H9 (cell line): ENCODE results near the gene RBM19. TPM values are rescaled to one million over a fixed set of nuclear protein-coding genes. Genes with fewer than 3 reads are reported as not detected.

Source experiments
- DNase-seq: peaks from one replicate; pipeline ENCODE4 v3.0.0-alpha.2; 2017
- H2AFZ ChIP-seq: one replicate; pipeline ENCODE4 v1.6.1; 2013; ENCODE audit warnings: mild to moderate bottlenecking, low read length, control low read depth, moderate library complexity
- H2AK5ac ChIP-seq: 2 replicates; pipeline ENCODE4 v1.6.1; 2013; ENCODE audit warnings: low read length, control low read depth, mixed read lengths; ENCODE audit not compliant: insufficient read length
- H2BK120ac ChIP-seq: one replicate; pipeline ENCODE4 v1.6.1; 2013; ENCODE audit warnings: low read depth, mild to moderate bottlenecking, low read length, control low read depth, inconsistent platforms; ENCODE audit not compliant: poor library complexity, severe bottlenecking
- H2BK12ac ChIP-seq: 2 replicates; pipeline ENCODE4 v1.6.1; 2013; ENCODE audit warnings: low read length, control low read depth, mixed read lengths, low read depth; ENCODE audit not compliant: insufficient read length
- H2BK15ac ChIP-seq: 2 replicates; pipeline ENCODE4 v1.6.1; 2013; ENCODE audit warnings: low read depth, low read length, control low read depth
- H2BK20ac ChIP-seq: one replicate; pipeline ENCODE4 v1.6.1; 2013; ENCODE audit warnings: low read depth, mild to moderate bottlenecking, low read length, control low read depth, inconsistent platforms; ENCODE audit not compliant: poor library complexity, severe bottlenecking
- H2BK5ac ChIP-seq: 2 replicates; pipeline ENCODE4 v1.6.1; 2013; ENCODE audit warnings: low read length, control low read depth, mixed read lengths; ENCODE audit not compliant: insufficient read length
- H3K14ac ChIP-seq: 2 replicates; pipeline ENCODE4 v1.6.1; 2013; ENCODE audit warnings: low read length, control low read depth; ENCODE audit not compliant: insufficient read depth
- H3K18ac ChIP-seq: 2 replicates; pipeline ENCODE4 v1.6.1; 2013; ENCODE audit warnings: low read depth, mild to moderate bottlenecking, mixed read lengths, low read length, control low read depth; ENCODE audit not compliant: insufficient read length
- H3K23ac ChIP-seq: 2 replicates; pipeline ENCODE4 v1.6.1; 2013; ENCODE audit warnings: low read length, control low read depth, mixed read lengths, low read depth; ENCODE audit not compliant: insufficient read length
- H3K23me2 ChIP-seq: 2 replicates; pipeline ENCODE4 v1.6.1; 2013; ENCODE audit warnings: low read depth, mild to moderate bottlenecking, mixed read lengths, low read length, control low read depth; ENCODE audit not compliant: insufficient read length, poor library complexity, severe bottlenecking
- H3K27ac ChIP-seq: 2 replicates; pipeline ENCODE4 v1.5.1; 2013; ENCODE audit warnings: low read length, control low read depth, mixed read lengths, low read depth; ENCODE audit not compliant: insufficient read length
- H3K27me3 ChIP-seq: 2 replicates; pipeline ENCODE4 v1.6.1; 2013; ENCODE audit warnings: low read length, control low read depth, inconsistent platforms; ENCODE audit not compliant: insufficient read depth
- H3K4ac ChIP-seq: 2 replicates; pipeline ENCODE4 v1.6.1; 2013; ENCODE audit warnings: low read depth, mild to moderate bottlenecking, control low read depth, inconsistent platforms, low read length, moderate library complexity
- H3K4me1 ChIP-seq: 2 replicates; pipeline ENCODE4 v1.6.1; 2013; ENCODE audit warnings: low read length, control low read depth, inconsistent platforms; ENCODE audit not compliant: insufficient read depth
- H3K4me2 ChIP-seq: 2 replicates; pipeline ENCODE4 v1.6.1; 2013; ENCODE audit warnings: low read length, control low read depth, mixed read lengths; ENCODE audit not compliant: insufficient read length, insufficient read depth
- H3K56ac ChIP-seq: 2 replicates; pipeline ENCODE4 v1.6.1; 2013; ENCODE audit warnings: low read depth, mild to moderate bottlenecking, mixed read lengths, low read length, control low read depth; ENCODE audit not compliant: insufficient read length
- H3K79me1 ChIP-seq: 2 replicates; pipeline ENCODE4 v1.6.1; 2013; ENCODE audit warnings: low read depth, mild to moderate bottlenecking, moderate library complexity, low read length, control low read depth, inconsistent platforms; ENCODE audit not compliant: insufficient read depth, poor library complexity, severe bottlenecking
- H3K79me2 ChIP-seq: 2 replicates; pipeline ENCODE4 v1.6.1; 2013; ENCODE audit warnings: low read length, control low read depth, inconsistent platforms; ENCODE audit not compliant: insufficient read depth
- H3K9ac ChIP-seq: 2 replicates; pipeline ENCODE4 v1.6.1; 2013; ENCODE audit warnings: low read length, control low read depth, mixed read lengths; ENCODE audit not compliant: insufficient read length; ENCODE audit errors: extremely low read depth
- H3K9me3 ChIP-seq: one replicate; pipeline ENCODE4 v1.6.1; 2013; ENCODE audit warnings: low read depth, low read length, inconsistent platforms; ENCODE audit not compliant: control insufficient read depth
- H3T11ph ChIP-seq: one replicate; pipeline ENCODE4 v1.6.1; 2013; ENCODE audit warnings: mild to moderate bottlenecking, low read length, control low read depth, inconsistent platforms
- H4K20me1 ChIP-seq: one replicate; pipeline ENCODE4 v1.6.1; 2013; ENCODE audit not compliant: control insufficient read depth, insufficient read length, insufficient read depth
- H4K5ac ChIP-seq: 2 replicates; pipeline ENCODE4 v1.6.1; 2013; ENCODE audit warnings: low read depth, mild to moderate bottlenecking, mixed read lengths, low read length, control low read depth; ENCODE audit not compliant: insufficient read length
- H4K8ac ChIP-seq: replicated peaks from 2 replicates; pipeline ENCODE4 v1.6.1; 2013; ENCODE audit warnings: low read length, control low read depth, mixed read lengths, low read depth; ENCODE audit not compliant: insufficient read length
- H4K91ac ChIP-seq: 2 replicates; pipeline ENCODE4 v1.6.1; 2013; ENCODE audit warnings: low read depth, mild to moderate bottlenecking, moderate library complexity, mixed read lengths, low read length, control low read depth; ENCODE audit not compliant: insufficient read length
- H3K27ac Mint-ChIP-seq, 3 experiments: 2 replicates in 2 of 3; 3 replicates in 1 of 3; pipeline ENCODE4 v1.8.0; 2020 to 2021; ENCODE audit warnings: mixed read lengths in 3 of 3, mild to moderate bottlenecking in 1 of 3, moderate library complexity in 1 of 3
- H3K27me3 Mint-ChIP-seq: 2 replicates; pipeline ENCODE4 v1.8.0; 2021; ENCODE audit warnings: low read depth, mild to moderate bottlenecking, moderate library complexity, mixed read lengths
- H3K36me3 Mint-ChIP-seq, 3 experiments: 2 replicates in 2 of 3; 3 replicates in 1 of 3; pipeline ENCODE4 v1.8.0; 2020 to 2021; ENCODE audit warnings: low read depth in 3 of 3, mixed read lengths in 3 of 3; ENCODE audit not compliant: insufficient read depth in 1 of 3
- H3K4me1 Mint-ChIP-seq, 2 experiments: 2 replicates each; pipeline ENCODE4 v1.8.0; 2020; ENCODE audit warnings: mixed read lengths in 2 of 2
- H3K4me3 Mint-ChIP-seq, 2 experiments: 2 replicates in 1 of 2; 3 replicates in 1 of 2; pipeline ENCODE4 v1.8.0; 2020 to 2021; ENCODE audit warnings: mild to moderate bottlenecking in 2 of 2, mixed read lengths in 2 of 2, moderate library complexity in 1 of 2
- H3K9me3 Mint-ChIP-seq, 2 experiments: 2 replicates in 1 of 2; 3 replicates in 1 of 2; pipeline ENCODE4 v1.8.0; 2020; ENCODE audit warnings: mild to moderate bottlenecking in 2 of 2, mixed read lengths in 2 of 2, moderate library complexity in 1 of 2
- WGBS: extraction: QIAGEN DNeasy Blood & Tissue Kit; methylation state at CpG from one replicate; pipeline ENCODE4 v1.1.7; 2013; ENCODE audit warnings: missing lambda C conversion rate, low lambda C conversion rate, mixed read lengths; ENCODE audit not compliant: insufficient read length; ENCODE audit errors: extremely low coverage; 5-methylcytosine and 5-hydroxymethylcytosine counted together
- total RNA-seq: library from RNA; stranded (reverse); gene quantifications from 2 replicates; pipeline ENCODE4 v1.2.1, GENCODE V29; 2021
- TF ChIP-seq, protein P1 (sequence below): fragments of 200-600 bp; sonication (generic); conservative IDR thresholded peaks from 3 replicates; pipeline ENCODE4 v1.8.0; 2021; ENCODE audit warnings: antibody characterized with exemption, mild to moderate bottlenecking

Gene RBM19
- total RNA-seq, 1 experiment from 2014 or later: 32.2 TPM

DNA sequence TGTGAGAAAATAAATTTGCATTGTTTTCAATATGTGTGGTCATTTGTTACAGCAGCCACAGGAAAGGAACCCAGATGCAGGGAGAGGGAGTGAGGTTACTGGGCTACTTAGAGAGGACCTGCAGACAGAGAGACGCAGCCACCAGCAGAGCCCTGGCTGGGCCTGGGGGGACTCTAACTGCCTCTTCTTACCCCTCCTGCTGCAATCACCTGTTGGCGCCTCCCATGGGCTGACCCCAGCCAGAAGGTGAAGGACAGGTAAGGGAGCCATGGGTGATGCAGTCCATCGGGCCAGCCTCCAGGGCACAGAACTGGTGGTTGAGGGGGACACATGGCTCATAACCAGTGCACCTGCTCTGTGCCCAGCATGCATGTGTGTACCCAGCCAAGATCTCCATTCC is 15.8 kb upstream of the RBM19 start:
- H3K27ac ChIP-seq: no peak overlapping the region
- no peak overlapping the region for H3K18ac ChIP-seq
- Mint-ChIP-seq H3K27ac (no peak overlapping the region), H3K36me3 (no peaks in the 10 kb centered on the region), H3K9me3 (no peaks in the 10 kb centered on the region), H3K4me3 (no peak overlapping the region), H3K27me3 (peaks cover 46% of the 10 kb centered on the region), H3K4me1 (no peaks in the 10 kb centered on the region)
- H2AFZ ChIP-seq: no peak overlapping the region
- no CpG with 5 or more reads among the region's 3 CpGs for WGBS
- H4K5ac ChIP-seq: no peak overlapping the region
- H3K79me1 ChIP-seq: no peaks in the 10 kb centered on the region
- H3T11ph ChIP-seq: no peak overlapping the region
- no peak overlapping the region for H3K9ac ChIP-seq
- H2BK15ac ChIP-seq: no peak overlapping the region
- H2BK12ac ChIP-seq: no peak overlapping the region
- H3K4ac ChIP-seq: no peak overlapping the region
- no peaks in the 10 kb centered on the region for H3K9me3 ChIP-seq
- H4K8ac ChIP-seq: no peak overlapping the region
- no peaks in the 10 kb centered on the region for H4K20me1 ChIP-seq
- no peak overlapping the region for H2AK5ac ChIP-seq
- TF ChIP-seq, protein P1, sequence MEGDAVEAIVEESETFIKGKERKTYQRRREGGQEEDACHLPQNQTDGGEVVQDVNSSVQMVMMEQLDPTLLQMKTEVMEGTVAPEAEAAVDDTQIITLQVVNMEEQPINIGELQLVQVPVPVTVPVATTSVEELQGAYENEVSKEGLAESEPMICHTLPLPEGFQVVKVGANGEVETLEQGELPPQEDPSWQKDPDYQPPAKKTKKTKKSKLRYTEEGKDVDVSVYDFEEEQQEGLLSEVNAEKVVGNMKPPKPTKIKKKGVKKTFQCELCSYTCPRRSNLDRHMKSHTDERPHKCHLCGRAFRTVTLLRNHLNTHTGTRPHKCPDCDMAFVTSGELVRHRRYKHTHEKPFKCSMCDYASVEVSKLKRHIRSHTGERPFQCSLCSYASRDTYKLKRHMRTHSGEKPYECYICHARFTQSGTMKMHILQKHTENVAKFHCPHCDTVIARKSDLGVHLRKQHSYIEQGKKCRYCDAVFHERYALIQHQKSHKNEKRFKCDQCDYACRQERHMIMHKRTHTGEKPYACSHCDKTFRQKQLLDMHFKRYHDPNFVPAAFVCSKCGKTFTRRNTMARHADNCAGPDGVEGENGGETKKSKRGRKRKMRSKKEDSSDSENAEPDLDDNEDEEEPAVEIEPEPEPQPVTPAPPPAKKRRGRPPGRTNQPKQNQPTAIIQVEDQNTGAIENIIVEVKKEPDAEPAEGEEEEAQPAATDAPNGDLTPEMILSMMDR: no peak
- no peaks in the 10 kb centered on the region; the same call in 1 of the 2 replicates for H3K27me3 ChIP-seq
- no peak overlapping the region for H3K4me2 ChIP-seq
- no peaks in the 10 kb centered on the region for H3K4me1 ChIP-seq
- no peak overlapping the region for H2BK120ac ChIP-seq
- H3K23me2 ChIP-seq: no peaks in the 10 kb centered on the region
- H3K23ac ChIP-seq: no peak overlapping the region
- H4K91ac ChIP-seq: no peak overlapping the region
- no peak overlapping the region for H2BK5ac ChIP-seq
- no peaks in the 10 kb centered on the region for H3K79me2 ChIP-seq
- no peak overlapping the region for H3K14ac ChIP-seq
- no peak overlapping the region for H3K56ac ChIP-seq
- DNase-seq: no peak
- H2BK20ac ChIP-seq: no peak overlapping the region
